Measurements from ENCODE around the gene HK2. TPM values are rescaled to one million over a fixed set of nuclear protein-coding genes. Genes with fewer than 3 reads are reported as not detected.
"Not testable (repeated sequence)": the region's sequence is repeated elsewhere in the genome, so short reads cannot be mapped to it uniquely, and the experiment has no call there.

The HK2 gene
- total RNA-seq, 1 donor from 2014 or later: 6.8 TPM

DNA sequence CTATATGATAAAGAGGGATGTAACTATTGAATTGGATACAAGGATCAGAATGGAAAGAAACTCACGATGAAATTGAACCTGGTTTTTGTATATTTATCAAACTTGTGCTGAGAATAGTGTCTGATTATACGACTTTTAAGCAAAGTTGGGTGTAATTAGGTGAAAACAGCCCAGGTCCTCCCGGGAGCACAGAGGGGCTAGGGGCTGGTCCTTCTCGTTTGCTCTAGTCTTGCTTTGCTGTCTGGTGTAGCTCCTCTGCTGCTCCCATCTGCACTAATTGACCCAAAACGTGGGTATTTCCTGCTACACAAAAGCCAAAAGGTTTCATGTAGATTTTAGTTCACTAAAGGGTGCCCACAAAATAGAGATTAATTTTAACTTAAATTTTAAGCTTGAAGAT, 58.7 kb downstream of the HK2 start:
- H3K9me3 ChIP-seq: no peaks in the 10 kb centered on the region
- intact Hi-C loops (cut with DNase I): loop anchor here (5.0 kb wide), 1 partner anchor 255 kb away; no protein-coding TSS in a partner anchor
- H3K27me3 ChIP-seq: no peaks in the 10 kb centered on the region
- no peak overlapping the region for H3K4me3 ChIP-seq
- peaks cover 11 to 19% of the 10 kb centered on the region in 2 donors for H3K36me3 ChIP-seq
- DNase-seq (ENCODE audit: low spot score in 2 of 2): no peak
- TF ChIP-seq, protein P1, sequence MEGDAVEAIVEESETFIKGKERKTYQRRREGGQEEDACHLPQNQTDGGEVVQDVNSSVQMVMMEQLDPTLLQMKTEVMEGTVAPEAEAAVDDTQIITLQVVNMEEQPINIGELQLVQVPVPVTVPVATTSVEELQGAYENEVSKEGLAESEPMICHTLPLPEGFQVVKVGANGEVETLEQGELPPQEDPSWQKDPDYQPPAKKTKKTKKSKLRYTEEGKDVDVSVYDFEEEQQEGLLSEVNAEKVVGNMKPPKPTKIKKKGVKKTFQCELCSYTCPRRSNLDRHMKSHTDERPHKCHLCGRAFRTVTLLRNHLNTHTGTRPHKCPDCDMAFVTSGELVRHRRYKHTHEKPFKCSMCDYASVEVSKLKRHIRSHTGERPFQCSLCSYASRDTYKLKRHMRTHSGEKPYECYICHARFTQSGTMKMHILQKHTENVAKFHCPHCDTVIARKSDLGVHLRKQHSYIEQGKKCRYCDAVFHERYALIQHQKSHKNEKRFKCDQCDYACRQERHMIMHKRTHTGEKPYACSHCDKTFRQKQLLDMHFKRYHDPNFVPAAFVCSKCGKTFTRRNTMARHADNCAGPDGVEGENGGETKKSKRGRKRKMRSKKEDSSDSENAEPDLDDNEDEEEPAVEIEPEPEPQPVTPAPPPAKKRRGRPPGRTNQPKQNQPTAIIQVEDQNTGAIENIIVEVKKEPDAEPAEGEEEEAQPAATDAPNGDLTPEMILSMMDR (IDR thresholded peaks at IDR 0.05): no peak
- peaks cover 3 to 9% of the 10 kb centered on the region in 2 donors for H3K4me1 ChIP-seq
- H3K27ac ChIP-seq: peak overlapping the region; percentile 54 to 76

DNA sequence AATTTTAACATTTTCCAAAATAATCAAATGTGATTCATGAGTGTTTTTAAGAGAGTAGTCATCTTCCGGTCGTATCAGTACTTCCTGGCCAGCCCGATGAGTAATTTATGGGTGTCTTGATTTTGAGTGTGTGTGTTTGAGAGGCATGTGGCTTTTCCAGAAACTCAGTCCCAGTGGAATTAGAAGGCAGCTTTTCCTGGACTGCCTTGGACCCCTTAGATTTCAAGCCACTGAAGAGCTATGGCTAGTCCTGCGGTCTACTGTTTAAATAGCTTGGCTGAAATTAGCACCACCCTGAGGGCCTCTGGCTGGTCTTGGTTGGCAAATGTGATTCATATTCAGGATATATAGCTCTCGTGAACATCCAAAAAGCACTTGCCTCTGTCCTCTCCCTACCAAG, 59.4 kb downstream of the HK2 start:
- Histone ChIP-seq H3K4me1 (peaks cover 3 to 9% of the 10 kb centered on the region in 2 donors), H3K27ac (peak overlapping the region; percentile 73 to 76), H3K27me3 (no peaks in the 10 kb centered on the region), H3K36me3 (peaks cover 11 to 13% of the 10 kb centered on the region in 2 donors), H3K9me3 (no peaks in the 10 kb centered on the region), H3K4me3 (no peak overlapping the region)
- TF ChIP-seq, protein P1 (IDR thresholded peaks at IDR 0.05): no peak
- peak in 1 of 2 donors; percentile 78 for DNase-seq (ENCODE audit: low spot score in 2 of 2)
- intact Hi-C loops (cut with DNase I): loop anchor here (5.0 kb wide), 1 partner anchor 254 kb away; no protein-coding TSS in a partner anchor

DNA sequence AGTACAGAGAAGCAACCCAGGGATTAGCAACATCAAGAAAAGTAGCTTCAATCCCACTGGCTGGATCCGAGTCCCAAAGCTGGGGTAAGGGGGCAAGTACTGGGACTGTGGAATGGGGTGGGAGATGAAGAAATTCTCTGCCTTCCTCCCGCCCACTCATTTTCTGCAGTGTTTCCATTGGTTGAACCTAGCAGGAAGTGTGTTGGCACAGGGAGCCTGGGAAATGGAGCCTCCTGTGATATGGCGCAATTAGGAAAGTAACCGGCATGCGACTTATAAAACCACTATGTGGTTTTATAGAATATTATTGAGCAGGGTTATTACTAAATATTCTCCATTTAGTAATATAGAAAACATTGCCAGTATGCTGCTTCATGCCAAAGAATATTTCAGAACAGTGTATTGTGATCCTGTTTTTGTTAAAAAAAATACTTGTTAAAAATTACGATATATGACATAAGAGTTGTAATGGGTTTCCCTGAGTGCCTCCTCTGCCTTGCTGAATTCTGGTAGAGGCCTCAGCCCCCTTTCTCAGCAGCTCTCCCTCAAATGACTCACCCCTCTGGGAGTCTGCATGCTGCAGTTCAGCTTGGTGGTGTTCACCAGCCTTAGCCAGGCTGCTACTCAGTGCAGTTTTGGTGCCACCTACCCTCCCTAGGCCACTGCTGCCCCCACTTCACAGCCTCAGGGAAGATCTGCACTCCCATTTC, 60.5 kb downstream of the HK2 start:
- intact Hi-C loops (cut with DNase I): loop anchor here (1.0 to 5.0 kb wide), 2 partner anchors 64 to 253 kb away; partner anchors contain the start of gene POLE4
- Histone ChIP-seq H3K4me1 (peaks cover 3 to 9% of the 10 kb centered on the region in 2 donors), H3K36me3 (peaks cover 3 to 6% of the 10 kb centered on the region in 2 donors), H3K4me3 (no peak overlapping the region), H3K27ac (peak overlapping the region; percentile 73 to 76), H3K9me3 (no peaks in the 10 kb centered on the region), H3K27me3 (no peaks in the 10 kb centered on the region)
- no peak for DNase-seq (ENCODE audit: low spot score in 2 of 2)
- TF ChIP-seq, protein P1 (IDR thresholded peaks at IDR 0.05): no peak

DNA sequence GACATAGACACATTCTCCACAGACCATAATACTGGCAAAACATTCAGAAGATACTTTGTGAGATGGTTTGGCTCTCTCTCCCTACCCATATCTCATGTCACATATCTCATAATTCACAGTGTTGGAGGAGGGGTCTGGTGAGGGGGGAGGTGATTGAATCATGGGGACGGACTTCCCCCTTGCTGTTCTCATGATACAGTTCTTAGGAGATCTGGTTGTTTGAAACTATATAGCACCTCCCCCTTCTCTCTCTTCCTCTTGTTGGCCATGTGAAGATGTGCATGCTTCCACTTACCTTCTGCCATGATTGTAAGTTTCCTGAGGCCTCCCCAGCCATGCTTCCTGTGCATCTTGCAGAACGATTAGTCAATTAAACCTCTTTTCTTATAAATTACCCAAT, 61.1 kb downstream of the HK2 start:
- Histone ChIP-seq H3K36me3 (peaks cover 2 to 3% of the 10 kb centered on the region in 2 donors), H3K4me3 (no peak overlapping the region), H3K4me1 (peaks cover 3 to 9% of the 10 kb centered on the region in 2 donors), H3K27me3 (no peaks in the 10 kb centered on the region), H3K27ac (no peak overlapping the region), H3K9me3 (no peaks in the 10 kb centered on the region)
- no peak for DNase-seq (ENCODE audit: low spot score in 2 of 2)
- intact Hi-C loops (cut with DNase I): no loop called here
- TF ChIP-seq, protein P1 (IDR thresholded peaks at IDR 0.05): no peak

DNA sequence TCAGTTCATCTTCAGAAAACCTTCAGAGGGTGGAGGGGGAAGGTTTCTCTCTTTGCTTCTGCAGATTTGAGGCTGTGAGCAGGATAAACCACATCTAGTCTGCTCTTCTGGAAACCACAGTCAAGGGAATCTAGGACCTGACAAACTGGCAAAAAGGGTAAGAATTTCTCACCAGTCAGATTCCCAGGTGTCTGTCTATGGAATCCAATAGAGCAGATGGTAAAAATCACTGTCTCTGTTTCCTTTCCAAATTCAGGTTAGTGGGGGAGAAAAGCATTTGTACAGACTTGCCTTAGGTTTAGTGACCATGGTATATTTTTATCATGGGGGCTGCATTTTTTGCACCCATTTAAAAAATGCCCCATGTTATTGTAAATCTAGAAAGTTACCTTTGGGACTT, 62.3 kb downstream of the HK2 start:
- H3K27me3 ChIP-seq: no peaks in the 10 kb centered on the region
- TF ChIP-seq, protein P1 (IDR thresholded peaks at IDR 0.05): no peak
- DNase-seq (ENCODE audit: low spot score in 2 of 2): no peak
- no peaks in the 10 kb centered on the region for H3K9me3 ChIP-seq
- intact Hi-C loops (cut with DNase I): no loop called here
- no peak overlapping the region for H3K27ac ChIP-seq
- no peak overlapping the region for H3K4me3 ChIP-seq
- peaks cover 0 to 3% of the 10 kb centered on the region in 2 donors for H3K36me3 ChIP-seq
- H3K4me1 ChIP-seq: peaks cover 3 to 9% of the 10 kb centered on the region in 2 donors

DNA sequence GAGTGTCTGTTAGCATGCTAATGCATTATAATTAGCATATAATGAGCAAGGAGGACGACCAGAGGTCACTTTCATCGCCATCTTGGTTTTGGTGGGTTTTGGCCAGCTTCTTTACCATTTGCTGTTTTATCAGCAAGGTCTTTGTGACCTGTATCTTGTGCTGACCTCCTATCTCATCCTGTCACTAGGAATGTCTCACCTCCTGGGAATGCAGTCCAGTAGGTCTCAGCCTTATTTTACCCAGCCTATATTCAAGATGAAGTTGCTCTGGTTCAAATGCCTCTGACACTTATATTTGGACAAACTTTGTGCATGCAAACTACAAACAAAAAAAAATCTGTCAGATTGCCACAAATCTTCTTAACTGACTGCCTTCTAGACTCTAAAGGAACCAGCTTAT, 66.3 kb downstream of the HK2 start:
- H3K4me3 ChIP-seq; intact Hi-C loops (cut with DNase I); H3K4me1 ChIP-seq; DNase-seq (ENCODE audit: low spot score in 2 of 2); H3K27ac ChIP-seq; H3K9me3 ChIP-seq; H3K27me3 ChIP-seq; H3K36me3 ChIP-seq: not testable (repeated sequence)

Measured in ascending aorta (tissue), 2 donors.